ENCODE results near the gene POLE. TPM values are rescaled to one million over a fixed set of nuclear protein-coding genes. Genes with fewer than 3 reads are reported as not detected.

POLE gene
- total RNA-seq, 1 experiment from 2014 or later = 144 TPM

DNA sequence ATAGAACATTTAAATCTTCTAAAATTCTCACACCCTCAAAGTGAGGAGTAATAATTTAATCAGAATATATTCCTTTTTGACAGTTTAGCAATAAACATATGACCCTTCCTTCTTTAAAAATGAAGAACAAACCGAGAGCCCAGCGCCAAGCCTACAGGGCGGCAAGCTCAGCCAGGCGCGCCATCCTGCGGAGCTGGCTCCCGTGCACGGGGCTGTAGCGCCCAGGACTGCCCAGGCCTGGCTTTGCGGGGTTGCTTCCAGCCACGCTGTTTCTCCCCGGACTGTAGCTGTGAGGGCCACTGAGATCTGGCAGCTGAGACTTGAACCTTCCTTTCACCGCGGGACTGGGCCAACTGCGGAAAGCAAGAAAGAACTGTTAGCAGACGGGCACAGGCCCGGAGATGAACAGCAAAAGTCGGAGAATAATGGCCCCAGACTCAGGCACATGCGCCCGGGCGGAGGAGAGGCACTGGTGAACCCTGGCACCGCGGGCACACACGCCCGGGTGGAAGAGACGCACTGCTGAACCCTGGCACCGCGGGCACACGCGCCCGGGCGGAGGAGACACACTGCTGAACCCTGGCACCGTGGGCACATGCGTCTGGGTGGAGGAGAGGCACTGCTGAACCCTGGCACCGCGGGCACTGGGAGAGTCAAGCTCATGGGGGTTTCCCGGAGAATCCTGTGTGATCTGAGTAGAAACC, 40.1 kb upstream of the POLE start (continued):
- TF ChIP-seq, protein P1, sequence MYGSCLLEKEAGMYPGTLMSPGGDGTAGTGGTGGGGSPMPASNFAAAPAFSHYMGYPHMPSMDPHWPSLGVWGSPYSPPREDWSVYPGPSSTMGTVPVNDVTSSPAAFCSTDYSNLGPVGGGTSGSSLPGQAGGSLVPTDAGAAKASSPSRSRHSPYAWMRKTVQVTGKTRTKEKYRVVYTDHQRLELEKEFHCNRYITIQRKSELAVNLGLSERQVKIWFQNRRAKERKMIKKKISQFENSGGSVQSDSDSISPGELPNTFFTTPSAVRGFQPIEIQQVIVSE (CRISPR knock-in tag; IDR thresholded peaks at IDR 0.05; ENCODE audit: borderline replicate concordance) = no peak
- TF ChIP-seq GRHL2 (CRISPR knock-in tag; IDR thresholded peaks at IDR 0.05; ENCODE audit: insufficient replicate concordance, severe bottlenecking) = no peak

DNA sequence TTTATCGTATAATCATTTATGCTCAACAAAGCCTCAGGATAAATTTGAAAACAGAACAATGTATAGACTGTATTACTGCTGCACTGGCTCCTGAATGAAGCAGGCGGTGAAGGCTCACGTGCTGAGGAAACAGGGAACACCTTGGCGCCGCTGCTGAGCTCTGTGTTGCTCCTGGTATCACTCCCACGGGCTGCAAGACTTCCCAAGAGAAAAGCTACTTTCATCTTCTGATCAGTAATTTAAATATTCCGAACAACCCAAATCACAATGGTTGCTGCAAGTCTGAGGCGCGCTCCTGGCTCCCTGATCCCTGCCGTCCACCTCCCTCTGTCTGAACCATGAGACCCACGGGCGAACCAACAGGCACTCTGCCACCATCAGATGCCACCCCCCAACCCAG, 39.2 kb upstream of the POLE start:
- TF ChIP-seq, protein P2, sequence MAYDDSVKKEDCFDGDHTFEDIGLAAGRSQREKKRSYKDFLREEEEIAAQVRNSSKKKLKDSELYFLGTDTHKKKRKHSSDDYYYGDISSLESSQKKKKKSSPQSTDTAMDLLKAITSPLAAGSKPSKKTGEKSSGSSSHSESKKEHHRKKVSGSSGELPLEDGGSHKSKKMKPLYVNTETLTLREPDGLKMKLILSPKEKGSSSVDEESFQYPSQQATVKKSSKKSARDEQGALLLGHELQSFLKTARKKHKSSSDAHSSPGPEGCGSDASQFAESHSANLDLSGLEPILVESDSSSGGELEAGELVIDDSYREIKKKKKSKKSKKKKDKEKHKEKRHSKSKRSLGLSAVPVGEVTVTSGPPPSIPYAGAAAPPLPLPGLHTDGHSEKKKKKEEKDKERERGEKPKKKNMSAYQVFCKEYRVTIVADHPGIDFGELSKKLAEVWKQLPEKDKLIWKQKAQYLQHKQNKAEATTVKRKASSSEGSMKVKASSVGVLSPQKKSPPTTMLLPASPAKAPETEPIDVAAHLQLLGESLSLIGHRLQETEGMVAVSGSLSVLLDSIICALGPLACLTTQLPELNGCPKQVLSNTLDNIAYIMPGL (CRISPR knock-in tag; IDR thresholded peaks at IDR 0.05) = no peak
- no peak for TF ChIP-seq NR2C2 (CRISPR knock-in tag; IDR thresholded peaks at IDR 0.05)
- TF ChIP-seq MYBL2 (CRISPR knock-in tag; IDR thresholded peaks at IDR 0.05) = no peak
- TF ChIP-seq ZNF263 (CRISPR knock-in tag; IDR thresholded peaks at IDR 0.05; ENCODE audit: low read depth) = no peak
- TF ChIP-seq, protein P3, sequence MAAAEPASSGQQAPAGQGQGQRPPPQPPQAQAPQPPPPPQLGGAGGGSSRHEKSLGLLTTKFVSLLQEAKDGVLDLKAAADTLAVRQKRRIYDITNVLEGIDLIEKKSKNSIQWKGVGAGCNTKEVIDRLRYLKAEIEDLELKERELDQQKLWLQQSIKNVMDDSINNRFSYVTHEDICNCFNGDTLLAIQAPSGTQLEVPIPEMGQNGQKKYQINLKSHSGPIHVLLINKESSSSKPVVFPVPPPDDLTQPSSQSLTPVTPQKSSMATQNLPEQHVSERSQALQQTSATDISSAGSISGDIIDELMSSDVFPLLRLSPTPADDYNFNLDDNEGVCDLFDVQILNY (CRISPR knock-in tag; IDR thresholded peaks at IDR 0.05) = no peak
- TF ChIP-seq, protein P4, sequence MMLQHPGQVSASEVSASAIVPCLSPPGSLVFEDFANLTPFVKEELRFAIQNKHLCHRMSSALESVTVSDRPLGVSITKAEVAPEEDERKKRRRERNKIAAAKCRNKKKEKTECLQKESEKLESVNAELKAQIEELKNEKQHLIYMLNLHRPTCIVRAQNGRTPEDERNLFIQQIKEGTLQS (CRISPR knock-in tag; conservative IDR thresholded peaks at IDR 0.05) = no peak
- TF ChIP-seq, protein P5, sequence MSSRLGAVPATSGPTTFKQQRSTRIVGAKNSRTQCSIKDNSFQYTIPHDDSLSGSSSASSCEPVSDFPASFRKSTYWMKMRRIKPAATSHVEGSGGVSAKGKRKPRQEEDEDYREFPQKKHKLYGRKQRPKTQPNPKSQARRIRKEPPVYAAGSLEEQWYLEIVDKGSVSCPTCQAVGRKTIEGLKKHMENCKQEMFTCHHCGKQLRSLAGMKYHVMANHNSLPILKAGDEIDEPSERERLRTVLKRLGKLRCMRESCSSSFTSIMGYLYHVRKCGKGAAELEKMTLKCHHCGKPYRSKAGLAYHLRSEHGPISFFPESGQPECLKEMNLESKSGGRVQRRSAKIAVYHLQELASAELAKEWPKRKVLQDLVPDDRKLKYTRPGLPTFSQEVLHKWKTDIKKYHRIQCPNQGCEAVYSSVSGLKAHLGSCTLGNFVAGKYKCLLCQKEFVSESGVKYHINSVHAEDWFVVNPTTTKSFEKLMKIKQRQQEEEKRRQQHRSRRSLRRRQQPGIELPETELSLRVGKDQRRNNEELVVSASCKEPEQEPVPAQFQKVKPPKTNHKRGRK (CRISPR knock-in tag; IDR thresholded peaks at IDR 0.05; ENCODE audit: borderline replicate concordance) = no peak
- no peak for TF ChIP-seq GABPB1 (CRISPR knock-in tag; IDR thresholded peaks at IDR 0.05)
- TF ChIP-seq OVOL2 (CRISPR knock-in tag; IDR thresholded peaks at IDR 0.05; ENCODE audit: borderline replicate concordance) = no peak
- TF ChIP-seq, protein P6, sequence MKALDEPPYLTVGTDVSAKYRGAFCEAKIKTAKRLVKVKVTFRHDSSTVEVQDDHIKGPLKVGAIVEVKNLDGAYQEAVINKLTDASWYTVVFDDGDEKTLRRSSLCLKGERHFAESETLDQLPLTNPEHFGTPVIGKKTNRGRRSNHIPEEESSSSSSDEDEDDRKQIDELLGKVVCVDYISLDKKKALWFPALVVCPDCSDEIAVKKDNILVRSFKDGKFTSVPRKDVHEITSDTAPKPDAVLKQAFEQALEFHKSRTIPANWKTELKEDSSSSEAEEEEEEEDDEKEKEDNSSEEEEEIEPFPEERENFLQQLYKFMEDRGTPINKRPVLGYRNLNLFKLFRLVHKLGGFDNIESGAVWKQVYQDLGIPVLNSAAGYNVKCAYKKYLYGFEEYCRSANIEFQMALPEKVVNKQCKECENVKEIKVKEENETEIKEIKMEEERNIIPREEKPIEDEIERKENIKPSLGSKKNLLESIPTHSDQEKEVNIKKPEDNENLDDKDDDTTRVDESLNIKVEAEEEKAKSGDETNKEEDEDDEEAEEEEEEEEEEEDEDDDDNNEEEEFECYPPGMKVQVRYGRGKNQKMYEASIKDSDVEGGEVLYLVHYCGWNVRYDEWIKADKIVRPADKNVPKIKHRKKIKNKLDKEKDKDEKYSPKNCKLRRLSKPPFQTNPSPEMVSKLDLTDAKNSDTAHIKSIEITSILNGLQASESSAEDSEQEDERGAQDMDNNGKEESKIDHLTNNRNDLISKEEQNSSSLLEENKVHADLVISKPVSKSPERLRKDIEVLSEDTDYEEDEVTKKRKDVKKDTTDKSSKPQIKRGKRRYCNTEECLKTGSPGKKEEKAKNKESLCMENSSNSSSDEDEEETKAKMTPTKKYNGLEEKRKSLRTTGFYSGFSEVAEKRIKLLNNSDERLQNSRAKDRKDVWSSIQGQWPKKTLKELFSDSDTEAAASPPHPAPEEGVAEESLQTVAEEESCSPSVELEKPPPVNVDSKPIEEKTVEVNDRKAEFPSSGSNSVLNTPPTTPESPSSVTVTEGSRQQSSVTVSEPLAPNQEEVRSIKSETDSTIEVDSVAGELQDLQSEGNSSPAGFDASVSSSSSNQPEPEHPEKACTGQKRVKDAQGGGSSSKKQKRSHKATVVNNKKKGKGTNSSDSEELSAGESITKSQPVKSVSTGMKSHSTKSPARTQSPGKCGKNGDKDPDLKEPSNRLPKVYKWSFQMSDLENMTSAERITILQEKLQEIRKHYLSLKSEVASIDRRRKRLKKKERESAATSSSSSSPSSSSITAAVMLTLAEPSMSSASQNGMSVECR (CRISPR knock-in tag; IDR thresholded peaks at IDR 0.05; ENCODE audit: borderline replicate concordance) = no peak
- no peak for TF ChIP-seq TEAD4 (CRISPR knock-in tag; IDR thresholded peaks at IDR 0.05)
- TF ChIP-seq TCF7 (CRISPR knock-in tag; IDR thresholded peaks at IDR 0.05; ENCODE audit: low read depth) = no peak
- no peak for TF ChIP-seq EMX1 (CRISPR knock-in tag; IDR thresholded peaks at IDR 0.05)
- TF ChIP-seq, protein P7, sequence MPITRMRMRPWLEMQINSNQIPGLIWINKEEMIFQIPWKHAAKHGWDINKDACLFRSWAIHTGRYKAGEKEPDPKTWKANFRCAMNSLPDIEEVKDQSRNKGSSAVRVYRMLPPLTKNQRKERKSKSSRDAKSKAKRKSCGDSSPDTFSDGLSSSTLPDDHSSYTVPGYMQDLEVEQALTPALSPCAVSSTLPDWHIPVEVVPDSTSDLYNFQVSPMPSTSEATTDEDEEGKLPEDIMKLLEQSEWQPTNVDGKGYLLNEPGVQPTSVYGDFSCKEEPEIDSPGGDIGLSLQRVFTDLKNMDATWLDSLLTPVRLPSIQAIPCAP (CRISPR knock-in tag; IDR thresholded peaks at IDR 0.05) = no peak
- ChIA-PET POLR2A (no interaction called here), CTCF (no interaction called here)
- H3K4me3 Mint-ChIP-seq = no peak overlapping the region
- H3K27me3 Mint-ChIP-seq (ENCODE audit: low read depth) = no peaks in the 10 kb centered on the region
- no peak for ATAC-seq
- H3K4me1 Mint-ChIP-seq = peaks cover 7% of the 10 kb centered on the region; the same call in 1 of the 2 replicates
- H3K36me3 Mint-ChIP-seq = peaks cover 74% of the 10 kb centered on the region
- peaks cover 7% of the 10 kb centered on the region for H3K9me3 Mint-ChIP-seq
- DNase-seq (ENCODE audit: low spot score) = no peak
- no peak overlapping the region for H3K27ac Mint-ChIP-seq

Data from WTC11 (cell line).